ENCODE results near the gene OPN4. TPM values are rescaled to one million over a fixed set of nuclear protein-coding genes. Genes with fewer than 3 reads are reported as not detected.
A peak's percentile ranks its signal among the peaks of the same experiment; 100 is the strongest.

The OPN4 gene
- total and polyA plus RNA-seq, 2 donors from 2014 or later: not detected

DNA sequence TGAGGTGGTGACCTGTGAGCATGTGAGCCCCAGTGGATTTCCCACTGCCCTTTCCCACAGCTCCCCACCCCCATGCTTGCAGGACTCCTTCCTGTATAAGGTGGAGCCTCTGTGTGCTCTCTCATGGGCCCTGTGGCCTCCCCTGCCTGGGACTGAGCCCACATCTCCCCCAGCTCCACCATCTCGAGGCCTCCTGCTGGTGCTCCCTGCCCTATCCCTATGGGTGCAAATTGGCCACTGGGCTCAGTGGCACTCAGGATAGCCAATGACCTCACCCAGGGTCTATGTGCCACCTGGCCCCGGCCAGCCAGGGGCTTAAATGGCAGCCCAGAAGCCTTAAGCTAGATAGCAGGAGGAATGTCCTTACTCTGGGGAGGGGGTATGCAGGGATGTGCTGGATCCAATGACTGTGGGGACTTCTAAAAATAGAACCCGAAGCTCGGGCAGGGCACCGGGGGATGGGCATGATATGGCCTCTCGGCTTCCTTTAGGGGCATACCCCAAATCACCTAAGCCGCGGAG, 16.0 kb downstream of the OPN4 start:
- H3K27me3 ChIP-seq (ENCODE audit: control insufficient read depth, insufficient read depth, low read length): no peaks in the 10 kb centered on the region
- no peak overlapping the region for H3K4me3 ChIP-seq (ENCODE audit: low read length in 3 of 3)
- intact Hi-C loops (cut with DNase I): no loop called here
- peak in 1 of 5 donors; percentile 66 for DNase-seq
- peaks cover 0 to 9% (median 4%) of the 10 kb centered on the region in 3 donors for H3K4me1 ChIP-seq (ENCODE audit: control insufficient read depth in 2 of 3, insufficient read depth in 2 of 3, low read depth in 1 of 3, low read length in 3 of 3)
- no peak overlapping the region for H3K9ac ChIP-seq (ENCODE audit: low read length in 3 of 3)
- H3K9me3 ChIP-seq (ENCODE audit: control insufficient read depth in 2 of 3, insufficient read depth in 1 of 3, low read length in 3 of 3): no peaks in the 10 kb centered on the region
- no peak for FAIRE-seq
- H3K36me3 ChIP-seq (ENCODE audit: control insufficient read depth in 2 of 3, insufficient read depth in 3 of 3, low read length in 3 of 3): no peaks in the 10 kb centered on the region
- no peak overlapping the region for H3K27ac ChIP-seq (ENCODE audit: low read depth in 2 of 2, low read length in 2 of 2)
- TF ChIP-seq, protein P1, sequence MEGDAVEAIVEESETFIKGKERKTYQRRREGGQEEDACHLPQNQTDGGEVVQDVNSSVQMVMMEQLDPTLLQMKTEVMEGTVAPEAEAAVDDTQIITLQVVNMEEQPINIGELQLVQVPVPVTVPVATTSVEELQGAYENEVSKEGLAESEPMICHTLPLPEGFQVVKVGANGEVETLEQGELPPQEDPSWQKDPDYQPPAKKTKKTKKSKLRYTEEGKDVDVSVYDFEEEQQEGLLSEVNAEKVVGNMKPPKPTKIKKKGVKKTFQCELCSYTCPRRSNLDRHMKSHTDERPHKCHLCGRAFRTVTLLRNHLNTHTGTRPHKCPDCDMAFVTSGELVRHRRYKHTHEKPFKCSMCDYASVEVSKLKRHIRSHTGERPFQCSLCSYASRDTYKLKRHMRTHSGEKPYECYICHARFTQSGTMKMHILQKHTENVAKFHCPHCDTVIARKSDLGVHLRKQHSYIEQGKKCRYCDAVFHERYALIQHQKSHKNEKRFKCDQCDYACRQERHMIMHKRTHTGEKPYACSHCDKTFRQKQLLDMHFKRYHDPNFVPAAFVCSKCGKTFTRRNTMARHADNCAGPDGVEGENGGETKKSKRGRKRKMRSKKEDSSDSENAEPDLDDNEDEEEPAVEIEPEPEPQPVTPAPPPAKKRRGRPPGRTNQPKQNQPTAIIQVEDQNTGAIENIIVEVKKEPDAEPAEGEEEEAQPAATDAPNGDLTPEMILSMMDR (IDR thresholded peaks at IDR 0.05; ENCODE audit: borderline replicate concordance, extremely low read depth, insufficient read depth): no peak

DNA sequence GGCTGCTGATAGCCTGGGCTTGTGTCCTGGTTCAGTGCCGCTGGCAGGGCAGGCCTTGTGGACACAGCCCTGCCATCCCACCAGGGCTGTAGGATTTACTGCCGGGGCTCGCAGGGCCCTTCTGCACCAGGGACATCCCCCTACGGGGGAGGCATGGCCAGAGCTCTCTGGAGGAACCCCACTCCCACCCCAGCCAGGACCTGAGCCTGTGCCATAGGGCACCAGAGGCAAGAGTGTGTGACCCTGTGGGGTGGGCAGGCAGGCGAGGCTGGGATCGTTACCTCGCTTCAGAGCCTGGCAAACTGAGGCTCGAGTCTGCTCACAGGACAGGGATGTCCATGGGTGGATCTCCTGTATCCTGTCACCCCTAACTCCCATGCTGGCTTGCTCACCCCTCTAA, 16.5 kb downstream of the OPN4 start:
- FAIRE-seq: no peak
- intact Hi-C loops (cut with DNase I): no loop called here
- no peak overlapping the region for H3K27ac ChIP-seq (ENCODE audit: low read depth in 2 of 2, low read length in 2 of 2)

DNA sequence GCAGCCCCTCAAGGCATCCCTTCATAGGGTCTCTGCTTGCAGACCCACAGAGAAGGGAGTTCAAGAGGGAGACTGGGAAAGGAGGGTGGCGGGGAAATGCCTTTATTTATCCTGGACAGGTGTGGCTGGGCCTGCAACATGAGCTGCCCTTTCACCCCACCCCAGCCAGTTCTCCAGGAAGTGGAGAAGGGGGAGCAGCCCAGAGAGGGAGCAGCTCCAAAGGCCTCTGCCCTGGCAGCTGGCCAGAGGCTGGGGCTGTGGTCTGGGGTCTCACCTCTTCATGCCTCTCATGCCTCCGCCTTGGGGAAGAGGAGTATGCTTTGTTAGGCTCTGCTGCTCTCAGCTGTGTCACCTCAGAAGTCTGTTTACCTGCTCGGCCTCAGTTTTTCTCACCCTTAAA, 17.1 kb downstream of the OPN4 start:
- no peaks in the 10 kb centered on the region for H3K36me3 ChIP-seq (ENCODE audit: control insufficient read depth in 2 of 3, insufficient read depth in 3 of 3, low read length in 3 of 3)
- H3K27ac ChIP-seq (ENCODE audit: low read depth in 2 of 2, low read length in 2 of 2): no peak overlapping the region
- TF ChIP-seq, protein P1 (IDR thresholded peaks at IDR 0.05; ENCODE audit: borderline replicate concordance, extremely low read depth, insufficient read depth): no peak
- H3K9me3 ChIP-seq (ENCODE audit: control insufficient read depth in 2 of 3, insufficient read depth in 1 of 3, low read length in 3 of 3): no peaks in the 10 kb centered on the region
- peaks cover 0 to 9% (median 4%) of the 10 kb centered on the region in 3 donors for H3K4me1 ChIP-seq (ENCODE audit: control insufficient read depth in 2 of 3, insufficient read depth in 2 of 3, low read depth in 1 of 3, low read length in 3 of 3)
- H3K9ac ChIP-seq (ENCODE audit: low read length in 3 of 3): no peak overlapping the region
- DNase-seq (peak in 1 of 5 donors; percentile 49), FAIRE-seq (no peak)
- no peaks in the 10 kb centered on the region for H3K27me3 ChIP-seq (ENCODE audit: control insufficient read depth, insufficient read depth, low read length)
- intact Hi-C loops (cut with DNase I): no loop called here
- H3K4me3 ChIP-seq (ENCODE audit: low read length in 3 of 3): no peak overlapping the region

More for the DNA sequence above, 16.5 kb downstream of the OPN4 start:
- Histone ChIP-seq H3K4me1 (ENCODE audit: control insufficient read depth in 2 of 3, insufficient read depth in 2 of 3, low read depth in 1 of 3, low read length in 3 of 3) (peaks cover 0 to 9% (median 4%) of the 10 kb centered on the region in 3 donors), H3K27me3 (ENCODE audit: control insufficient read depth, insufficient read depth, low read length) (no peaks in the 10 kb centered on the region), H3K36me3 (ENCODE audit: control insufficient read depth in 2 of 3, insufficient read depth in 3 of 3, low read length in 3 of 3) (no peaks in the 10 kb centered on the region), H3K4me3 (ENCODE audit: low read length in 3 of 3) (no peak overlapping the region), H3K9ac (ENCODE audit: low read length in 3 of 3) (no peak overlapping the region), H3K9me3 (ENCODE audit: control insufficient read depth in 2 of 3, insufficient read depth in 1 of 3, low read length in 3 of 3) (no peaks in the 10 kb centered on the region)
- TF ChIP-seq, protein P1 (IDR thresholded peaks at IDR 0.05; ENCODE audit: borderline replicate concordance, extremely low read depth, insufficient read depth): no peak
- peak in 1 of 5 donors; percentile 68 for DNase-seq

Data from kidney (tissue), 14 donors.